GM12875 (cell line): ENCODE results near the gene KCNJ6.

Source experiments
- H3K4me3 ChIP-seq: one replicate; pipeline ENCODE4 v1.5.1; 2011; ENCODE audit warnings: low read depth, low read length, control low read depth
- TF ChIP-seq, protein P1 (sequence below): IDR thresholded peaks from 2 replicates; pipeline ENCODE4 v1.5.1; 2011; ENCODE audit warnings: low read depth, mild to moderate bottlenecking, control low read depth, inconsistent platforms, low read length, moderate library complexity, borderline replicate concordance; ENCODE audit not compliant: insufficient read depth

The KCNJ6 gene

GRCh38 chr21:37682966-37683365 is 233.3 kb downstream of the KCNJ6 start:
- TF ChIP-seq, protein P1, sequence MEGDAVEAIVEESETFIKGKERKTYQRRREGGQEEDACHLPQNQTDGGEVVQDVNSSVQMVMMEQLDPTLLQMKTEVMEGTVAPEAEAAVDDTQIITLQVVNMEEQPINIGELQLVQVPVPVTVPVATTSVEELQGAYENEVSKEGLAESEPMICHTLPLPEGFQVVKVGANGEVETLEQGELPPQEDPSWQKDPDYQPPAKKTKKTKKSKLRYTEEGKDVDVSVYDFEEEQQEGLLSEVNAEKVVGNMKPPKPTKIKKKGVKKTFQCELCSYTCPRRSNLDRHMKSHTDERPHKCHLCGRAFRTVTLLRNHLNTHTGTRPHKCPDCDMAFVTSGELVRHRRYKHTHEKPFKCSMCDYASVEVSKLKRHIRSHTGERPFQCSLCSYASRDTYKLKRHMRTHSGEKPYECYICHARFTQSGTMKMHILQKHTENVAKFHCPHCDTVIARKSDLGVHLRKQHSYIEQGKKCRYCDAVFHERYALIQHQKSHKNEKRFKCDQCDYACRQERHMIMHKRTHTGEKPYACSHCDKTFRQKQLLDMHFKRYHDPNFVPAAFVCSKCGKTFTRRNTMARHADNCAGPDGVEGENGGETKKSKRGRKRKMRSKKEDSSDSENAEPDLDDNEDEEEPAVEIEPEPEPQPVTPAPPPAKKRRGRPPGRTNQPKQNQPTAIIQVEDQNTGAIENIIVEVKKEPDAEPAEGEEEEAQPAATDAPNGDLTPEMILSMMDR: no peak
- no peak overlapping the region for H3K4me3 ChIP-seq

DNA sequence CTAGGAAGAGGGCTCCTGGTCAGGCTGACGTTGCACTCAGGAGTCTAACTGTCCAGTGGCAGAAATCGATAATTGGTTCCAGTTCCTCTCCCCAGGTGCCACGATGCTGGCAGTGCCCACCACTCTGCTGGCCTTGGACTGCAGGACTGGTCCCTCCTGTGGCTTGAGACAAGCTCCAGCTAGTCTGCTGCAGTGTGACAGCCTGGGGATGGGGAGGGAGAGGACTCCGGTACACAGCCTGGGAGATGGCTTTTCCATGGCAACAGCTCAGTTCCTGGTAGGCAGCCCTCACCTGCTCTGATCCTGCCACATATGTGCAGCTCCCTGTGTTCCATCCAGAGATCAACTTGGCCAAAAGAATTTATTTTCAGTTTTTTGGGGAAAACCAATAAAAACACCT is 239.3 kb downstream of the KCNJ6 start:
- TF ChIP-seq, protein P1: no peak
- H3K4me3 ChIP-seq: no peak overlapping the region

GRCh38 chr21:37675202-37675801 is 241.0 kb downstream of the KCNJ6 start:
- no peak overlapping the region for H3K4me3 ChIP-seq
- TF ChIP-seq, protein P1: peak; percentile 94

- TF ChIP-seq, protein P1: no peak
- no peak overlapping the region for H3K4me3 ChIP-seq
Measured at GRCh38 chr21:37673801-37674575, 242.3 kb downstream of the KCNJ6 start.

DNA sequence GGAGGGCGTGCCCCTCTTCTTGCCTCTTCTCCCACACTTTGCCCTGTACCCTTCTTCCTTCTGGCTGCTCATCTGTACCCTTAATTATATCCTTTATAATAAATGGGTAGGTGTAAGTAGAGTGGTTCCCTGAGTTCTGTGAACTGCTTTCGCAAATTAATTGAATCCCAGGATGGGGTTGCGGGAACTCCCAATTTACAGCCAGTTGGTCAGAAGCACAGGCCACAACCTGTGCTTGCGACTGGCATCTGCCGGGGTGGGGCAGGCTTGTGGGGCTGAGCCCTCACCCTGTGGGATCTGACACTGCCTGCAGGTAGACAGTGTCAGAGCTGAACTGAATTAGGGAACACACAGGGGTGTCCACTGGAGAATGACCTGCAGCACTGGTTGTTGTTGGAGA is 244.9 kb downstream of the KCNJ6 start:
- TF ChIP-seq, protein P1: no peak
- H3K4me3 ChIP-seq: no peak overlapping the region

GRCh38 chr21:37670883-37671282 is 245.4 kb downstream of the KCNJ6 start:
- H3K4me3 ChIP-seq: no peak overlapping the region
- TF ChIP-seq, protein P1: no peak

GRCh38 chr21:37669249-37669648 is 247.0 kb downstream of the KCNJ6 start:
- TF ChIP-seq, protein P1: no peak
- no peak overlapping the region for H3K4me3 ChIP-seq
